ENCODE data around the gene FARSA. TPM values are rescaled to one million over a fixed set of nuclear protein-coding genes. Genes with fewer than 3 reads are reported as not detected.

FARSA gene
- total and polyA plus RNA-seq, 2 of the 13 experiments (the other 11 are each of a cell fraction or from before 2014, with no cell fraction given): 25.9 to 72.0 TPM

DNA sequence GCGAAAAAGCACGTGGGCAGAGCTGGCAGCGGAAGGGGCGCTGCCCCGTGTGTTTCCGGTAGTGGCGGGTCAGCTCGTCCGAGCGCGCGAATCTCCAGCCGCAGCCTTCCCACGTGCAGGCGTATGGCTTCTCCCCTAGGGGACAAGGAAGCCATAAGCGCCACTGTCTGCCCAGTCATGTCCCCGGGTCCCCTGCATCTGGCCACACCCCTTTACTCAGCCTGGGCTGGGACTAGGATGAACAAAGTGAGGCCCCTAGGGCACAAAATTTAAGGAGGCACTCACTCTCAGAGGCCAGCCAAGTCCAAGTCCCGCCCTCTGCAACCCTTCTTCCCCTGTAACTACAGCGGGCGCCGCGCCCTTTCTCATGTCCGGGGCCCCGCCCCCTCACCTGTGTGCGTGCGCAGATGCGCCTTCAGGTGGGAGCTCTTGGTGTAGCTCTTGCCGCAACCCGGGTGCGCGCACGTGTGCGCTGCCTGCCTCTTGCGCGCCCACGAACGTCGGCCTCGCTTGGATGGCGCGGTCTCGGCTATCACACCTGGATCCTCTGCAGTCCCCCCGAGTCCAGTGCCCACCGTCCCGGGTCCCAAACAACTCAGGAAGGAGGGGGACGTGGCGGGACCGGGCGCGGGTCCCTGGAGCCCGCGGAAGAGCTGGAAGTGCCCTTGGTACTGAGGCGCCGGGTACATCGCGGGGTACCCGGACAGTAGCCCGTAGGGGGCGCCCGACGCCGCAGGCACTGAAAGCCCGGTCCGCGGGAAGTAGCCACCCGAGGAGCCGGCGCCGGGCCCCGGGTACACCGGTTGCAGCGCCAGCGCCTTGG is 48.4 kb downstream of the FARSA start (continued):
- TF ChIP-seq, protein P1, sequence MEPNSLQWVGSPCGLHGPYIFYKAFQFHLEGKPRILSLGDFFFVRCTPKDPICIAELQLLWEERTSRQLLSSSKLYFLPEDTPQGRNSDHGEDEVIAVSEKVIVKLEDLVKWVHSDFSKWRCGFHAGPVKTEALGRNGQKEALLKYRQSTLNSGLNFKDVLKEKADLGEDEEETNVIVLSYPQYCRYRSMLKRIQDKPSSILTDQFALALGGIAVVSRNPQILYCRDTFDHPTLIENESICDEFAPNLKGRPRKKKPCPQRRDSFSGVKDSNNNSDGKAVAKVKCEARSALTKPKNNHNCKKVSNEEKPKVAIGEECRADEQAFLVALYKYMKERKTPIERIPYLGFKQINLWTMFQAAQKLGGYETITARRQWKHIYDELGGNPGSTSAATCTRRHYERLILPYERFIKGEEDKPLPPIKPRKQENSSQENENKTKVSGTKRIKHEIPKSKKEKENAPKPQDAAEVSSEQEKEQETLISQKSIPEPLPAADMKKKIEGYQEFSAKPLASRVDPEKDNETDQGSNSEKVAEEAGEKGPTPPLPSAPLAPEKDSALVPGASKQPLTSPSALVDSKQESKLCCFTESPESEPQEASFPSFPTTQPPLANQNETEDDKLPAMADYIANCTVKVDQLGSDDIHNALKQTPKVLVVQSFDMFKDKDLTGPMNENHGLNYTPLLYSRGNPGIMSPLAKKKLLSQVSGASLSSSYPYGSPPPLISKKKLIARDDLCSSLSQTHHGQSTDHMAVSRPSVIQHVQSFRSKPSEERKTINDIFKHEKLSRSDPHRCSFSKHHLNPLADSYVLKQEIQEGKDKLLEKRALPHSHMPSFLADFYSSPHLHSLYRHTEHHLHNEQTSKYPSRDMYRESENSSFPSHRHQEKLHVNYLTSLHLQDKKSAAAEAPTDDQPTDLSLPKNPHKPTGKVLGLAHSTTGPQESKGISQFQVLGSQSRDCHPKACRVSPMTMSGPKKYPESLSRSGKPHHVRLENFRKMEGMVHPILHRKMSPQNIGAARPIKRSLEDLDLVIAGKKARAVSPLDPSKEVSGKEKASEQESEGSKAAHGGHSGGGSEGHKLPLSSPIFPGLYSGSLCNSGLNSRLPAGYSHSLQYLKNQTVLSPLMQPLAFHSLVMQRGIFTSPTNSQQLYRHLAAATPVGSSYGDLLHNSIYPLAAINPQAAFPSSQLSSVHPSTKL (CRISPR knock-in tag; IDR thresholded peaks at IDR 0.05): peak; percentile 16; the same call in 1 of the 2 replicates
- TF ChIP-seq ARID2 (CRISPR knock-in tag; IDR thresholded peaks at IDR 0.05; ENCODE audit: borderline replicate concordance) (peak; percentile 81; the same call in 1 of the 2 replicates), RFXAP (CRISPR knock-in tag; IDR thresholded peaks at IDR 0.05; ENCODE audit: borderline replicate concordance) (peak; percentile 72; the same call in 1 of the 2 replicates), RBFOX2 (IDR thresholded peaks at IDR 0.05; ENCODE audit: low read depth, low read length) (peak; percentile 62), NONO (IDR thresholded peaks at IDR 0.05) (no peak), NONO (CRISPR knock-in tag; conservative IDR thresholded peaks at IDR 0.05) (peak; percentile 55; the same call in 1 of the 2 replicates), KDM3A (CRISPR knock-in tag; IDR thresholded peaks at IDR 0.05; ENCODE audit: low read depth) (peak; percentile 57; the same call in 1 of the 2 replicates), BORCS8-MEF2B (CRISPR knock-in tag; IDR thresholded peaks at IDR 0.05) (0 out of 2 replicates have a peak, but pooled peaks have one; percentile 15)
- TF ChIP-seq, protein P2, sequence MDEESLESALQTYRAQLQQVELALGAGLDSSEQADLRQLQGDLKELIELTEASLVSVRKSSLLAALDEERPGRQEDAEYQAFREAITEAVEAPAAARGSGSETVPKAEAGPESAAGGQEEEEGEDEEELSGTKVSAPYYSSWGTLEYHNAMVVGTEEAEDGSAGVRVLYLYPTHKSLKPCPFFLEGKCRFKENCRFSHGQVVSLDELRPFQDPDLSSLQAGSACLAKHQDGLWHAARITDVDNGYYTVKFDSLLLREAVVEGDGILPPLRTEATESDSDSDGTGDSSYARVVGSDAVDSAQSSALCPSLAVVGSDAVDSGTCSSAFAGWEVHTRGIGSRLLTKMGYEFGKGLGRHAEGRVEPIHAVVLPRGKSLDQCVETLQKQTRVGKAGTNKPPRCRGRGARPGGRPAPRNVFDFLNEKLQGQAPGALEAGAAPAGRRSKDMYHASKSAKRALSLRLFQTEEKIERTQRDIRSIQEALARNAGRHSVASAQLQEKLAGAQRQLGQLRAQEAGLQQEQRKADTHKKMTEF (CRISPR knock-in tag; IDR thresholded peaks at IDR 0.05): peak; percentile 74
- TF ChIP-seq, protein P3, sequence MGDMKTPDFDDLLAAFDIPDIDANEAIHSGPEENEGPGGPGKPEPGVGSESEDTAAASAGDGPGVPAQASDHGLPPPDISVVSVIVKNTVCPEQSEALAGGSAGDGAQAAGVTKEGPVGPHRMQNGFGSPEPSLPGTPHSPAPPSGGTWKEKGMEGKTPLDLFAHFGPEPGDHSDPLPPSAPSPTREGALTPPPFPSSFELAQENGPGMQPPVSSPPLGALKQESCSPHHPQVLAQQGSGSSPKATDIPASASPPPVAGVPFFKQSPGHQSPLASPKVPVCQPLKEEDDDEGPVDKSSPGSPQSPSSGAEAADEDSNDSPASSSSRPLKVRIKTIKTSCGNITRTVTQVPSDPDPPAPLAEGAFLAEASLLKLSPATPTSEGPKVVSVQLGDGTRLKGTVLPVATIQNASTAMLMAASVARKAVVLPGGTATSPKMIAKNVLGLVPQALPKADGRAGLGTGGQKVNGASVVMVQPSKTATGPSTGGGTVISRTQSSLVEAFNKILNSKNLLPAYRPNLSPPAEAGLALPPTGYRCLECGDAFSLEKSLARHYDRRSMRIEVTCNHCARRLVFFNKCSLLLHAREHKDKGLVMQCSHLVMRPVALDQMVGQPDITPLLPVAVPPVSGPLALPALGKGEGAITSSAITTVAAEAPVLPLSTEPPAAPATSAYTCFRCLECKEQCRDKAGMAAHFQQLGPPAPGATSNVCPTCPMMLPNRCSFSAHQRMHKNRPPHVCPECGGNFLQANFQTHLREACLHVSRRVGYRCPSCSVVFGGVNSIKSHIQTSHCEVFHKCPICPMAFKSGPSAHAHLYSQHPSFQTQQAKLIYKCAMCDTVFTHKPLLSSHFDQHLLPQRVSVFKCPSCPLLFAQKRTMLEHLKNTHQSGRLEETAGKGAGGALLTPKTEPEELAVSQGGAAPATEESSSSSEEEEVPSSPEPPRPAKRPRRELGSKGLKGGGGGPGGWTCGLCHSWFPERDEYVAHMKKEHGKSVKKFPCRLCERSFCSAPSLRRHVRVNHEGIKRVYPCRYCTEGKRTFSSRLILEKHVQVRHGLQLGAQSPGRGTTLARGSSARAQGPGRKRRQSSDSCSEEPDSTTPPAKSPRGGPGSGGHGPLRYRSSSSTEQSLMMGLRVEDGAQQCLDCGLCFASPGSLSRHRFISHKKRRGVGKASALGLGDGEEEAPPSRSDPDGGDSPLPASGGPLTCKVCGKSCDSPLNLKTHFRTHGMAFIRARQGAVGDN (CRISPR knock-in tag; IDR thresholded peaks at IDR 0.05): peak; percentile 87
- TF ChIP-seq, protein P4, sequence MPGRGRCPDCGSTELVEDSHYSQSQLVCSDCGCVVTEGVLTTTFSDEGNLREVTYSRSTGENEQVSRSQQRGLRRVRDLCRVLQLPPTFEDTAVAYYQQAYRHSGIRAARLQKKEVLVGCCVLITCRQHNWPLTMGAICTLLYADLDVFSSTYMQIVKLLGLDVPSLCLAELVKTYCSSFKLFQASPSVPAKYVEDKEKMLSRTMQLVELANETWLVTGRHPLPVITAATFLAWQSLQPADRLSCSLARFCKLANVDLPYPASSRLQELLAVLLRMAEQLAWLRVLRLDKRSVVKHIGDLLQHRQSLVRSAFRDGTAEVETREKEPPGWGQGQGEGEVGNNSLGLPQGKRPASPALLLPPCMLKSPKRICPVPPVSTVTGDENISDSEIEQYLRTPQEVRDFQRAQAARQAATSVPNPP (CRISPR knock-in tag; IDR thresholded peaks at IDR 0.05): 0 out of 2 replicates have a peak, but pooled peaks have one; percentile 23

All from HepG2 (cell line).